ENCODE results near the gene N4BP3. TPM values are rescaled to one million over a fixed set of nuclear protein-coding genes. Genes with fewer than 3 reads are reported as not detected.

The N4BP3 gene
- total RNA-seq, 1 donor from 2014 or later, result 0.21 TPM

GRCh38 chr5:178130576-178131445 lies 17.5 kb downstream of the N4BP3 start, which contains the start of gene RMND5B:
Gene RMND5B (plus strand): TSS chr5:178131014. CDS start chr5:178138120, 7,106 bp downstream.
- Histone ChIP-seq H3K27ac (peak within 1 kb of the TSS; percentile 93 to 95), H3K4me1 (peaks cover 0 to 12% of the 10 kb centered on the region in 2 donors), H3K4me3 (peak within 1 kb of the TSS; percentile 78 to 80), H3K36me3 (peaks cover 9 to 11% of the 10 kb centered on the region in 2 donors), H3K27me3 (no peaks in the 10 kb centered on the region), H3K9me3 (no peaks in the 10 kb centered on the region)
- TF ChIP-seq CTCF (IDR thresholded peaks at IDR 0.05), result no peak
- DNase-seq (ENCODE audit: low spot score in 2 of 2), result peak in 1 of 2 donors; percentile 89
- intact Hi-C loops (cut with DNase I), result loop anchor here (1.0 kb wide), 2 partner anchors 23 to 73 kb away; partner anchors contain the start of gene HNRNPAB

GRCh38 chr5:178131446-178131996 lies 18.2 kb downstream of the N4BP3 start:
- DNase-seq (ENCODE audit: low spot score in 2 of 2), result no peak
- Histone ChIP-seq H3K36me3 (peaks cover 10 to 14% of the 10 kb centered on the region in 2 donors), H3K9me3 (no peaks in the 10 kb centered on the region), H3K27ac (peak overlapping the region; percentile 93 to 95), H3K4me1 (peaks cover 0 to 12% of the 10 kb centered on the region in 2 donors), H3K4me3 (peak overlapping the region; percentile 78 to 80), H3K27me3 (no peaks in the 10 kb centered on the region)
- intact Hi-C loops (cut with DNase I), result loop anchor here (1.0 kb wide), 2 partner anchors 23 to 73 kb away; partner anchors contain the start of gene HNRNPAB
- no peak for TF ChIP-seq CTCF (IDR thresholded peaks at IDR 0.05)

- DNase-seq (ENCODE audit: low spot score in 2 of 2), result no peak
- H3K4me1 ChIP-seq, result peaks cover 0 to 2% of the 10 kb centered on the region in 2 donors
- peaks cover 29 to 32% of the 10 kb centered on the region in 2 donors for H3K36me3 ChIP-seq
- H3K4me3 ChIP-seq, result no peak overlapping the region
- no peak for TF ChIP-seq CTCF (IDR thresholded peaks at IDR 0.05)
- intact Hi-C loops (cut with DNase I), result no loop called here
- no peaks in the 10 kb centered on the region for H3K27me3 ChIP-seq
- H3K27ac ChIP-seq, result no peak overlapping the region
- H3K9me3 ChIP-seq, result no peaks in the 10 kb centered on the region
These were observed 23.7 kb downstream of the N4BP3 start for GRCh38 chr5:178136990-178137389.

GRCh38 chr5:178137991-178138390 lies 24.7 kb downstream of the N4BP3 start:
- intact Hi-C loops (cut with DNase I), result no loop called here
- H3K9me3 ChIP-seq, result no peaks in the 10 kb centered on the region
- peaks cover 39 to 40% of the 10 kb centered on the region in 2 donors for H3K36me3 ChIP-seq
- no peaks in the 10 kb centered on the region for H3K27me3 ChIP-seq
- TF ChIP-seq CTCF (IDR thresholded peaks at IDR 0.05), result no peak
- H3K4me1 ChIP-seq, result no peaks in the 10 kb centered on the region
- no peak for DNase-seq (ENCODE audit: low spot score in 2 of 2)
- no peak overlapping the region for H3K27ac ChIP-seq
- H3K4me3 ChIP-seq, result no peak overlapping the region

- no peak for DNase-seq (ENCODE audit: low spot score in 2 of 2)
- peaks cover 49 to 60% of the 10 kb centered on the region in 2 donors for H3K36me3 ChIP-seq
- no peak for TF ChIP-seq CTCF (IDR thresholded peaks at IDR 0.05)
- intact Hi-C loops (cut with DNase I), result no loop called here
- no peak overlapping the region for H3K27ac ChIP-seq
- no peaks in the 10 kb centered on the region for H3K9me3 ChIP-seq
- H3K4me1 ChIP-seq, result no peaks in the 10 kb centered on the region
- H3K27me3 ChIP-seq, result no peaks in the 10 kb centered on the region
- H3K4me3 ChIP-seq, result no peak overlapping the region
These were observed 28.2 kb downstream of the N4BP3 start for GRCh38 chr5:178141550-178141949.
